OCI-M1 (cell line): ENCODE results near the gene ZIC2.

Experiments
- DNase-seq: peaks from one replicate; lab custom pipeline; 2025; lab: John Stamatoyannopoulos, UW

The ZIC2 gene

DNA sequence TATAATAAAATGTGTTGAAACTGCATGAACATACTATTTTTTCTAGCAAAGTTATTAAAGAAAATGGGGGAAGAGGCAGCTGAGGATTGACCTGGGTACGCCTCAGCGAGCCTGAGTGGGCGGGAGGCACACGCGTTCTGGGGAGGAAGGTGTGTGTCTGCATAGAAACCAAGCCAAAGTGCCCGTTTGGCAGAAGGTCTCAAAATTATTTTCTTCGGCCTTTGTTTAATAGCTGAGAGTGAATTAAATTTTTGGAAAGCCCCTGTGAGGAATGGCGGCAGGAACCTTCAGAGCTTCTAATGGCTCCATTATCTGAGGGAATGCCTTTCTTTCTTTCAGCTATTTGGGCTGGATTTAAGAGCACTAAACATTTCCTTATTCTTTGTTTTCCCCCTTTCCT is 5.2 kb downstream of the ZIC2 start:
- DNase-seq, result no peak

DNA sequence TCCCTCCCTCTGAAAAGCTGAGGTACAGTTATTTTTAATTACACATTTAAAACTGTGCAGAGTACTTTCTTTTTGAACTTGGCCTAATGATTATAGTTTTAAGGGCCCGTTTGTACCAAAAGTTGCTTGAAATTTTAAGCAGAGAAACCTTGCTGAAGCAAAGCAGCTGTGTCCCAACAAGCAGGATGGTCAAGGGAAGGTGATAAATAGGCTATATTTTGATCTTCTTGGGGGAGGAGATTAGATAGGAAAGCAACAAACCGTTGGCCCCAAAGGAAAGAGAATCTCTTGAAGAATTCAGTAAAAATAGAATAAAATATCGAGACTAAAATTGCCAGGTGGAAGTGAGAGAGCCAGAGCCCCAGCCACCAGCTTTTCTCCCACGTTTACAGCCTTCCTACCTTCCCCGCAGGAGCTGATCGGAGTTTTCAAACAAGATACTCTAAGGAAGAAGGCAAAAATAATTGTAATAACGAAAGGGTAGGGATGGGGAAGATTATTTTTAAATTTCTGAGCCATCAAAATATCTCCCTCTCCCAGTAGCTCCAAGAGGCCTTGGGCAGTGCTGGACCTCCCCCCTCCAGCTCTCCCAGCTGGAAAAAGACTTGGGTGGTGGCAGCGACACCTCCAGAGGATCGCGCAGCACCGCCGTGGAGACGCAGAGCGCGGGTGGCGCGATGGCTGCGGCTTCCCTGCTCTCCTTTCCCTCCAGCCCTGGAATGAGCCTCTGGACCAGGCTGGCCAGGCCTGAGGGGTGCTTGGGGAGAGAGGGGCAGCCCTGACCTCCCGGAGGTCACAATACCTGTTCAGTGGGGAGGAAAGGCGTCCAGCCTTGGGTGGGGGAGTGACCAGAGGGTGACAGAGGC is 5.8 kb downstream of the ZIC2 start:
- peak; percentile 15 for DNase-seq

DNA sequence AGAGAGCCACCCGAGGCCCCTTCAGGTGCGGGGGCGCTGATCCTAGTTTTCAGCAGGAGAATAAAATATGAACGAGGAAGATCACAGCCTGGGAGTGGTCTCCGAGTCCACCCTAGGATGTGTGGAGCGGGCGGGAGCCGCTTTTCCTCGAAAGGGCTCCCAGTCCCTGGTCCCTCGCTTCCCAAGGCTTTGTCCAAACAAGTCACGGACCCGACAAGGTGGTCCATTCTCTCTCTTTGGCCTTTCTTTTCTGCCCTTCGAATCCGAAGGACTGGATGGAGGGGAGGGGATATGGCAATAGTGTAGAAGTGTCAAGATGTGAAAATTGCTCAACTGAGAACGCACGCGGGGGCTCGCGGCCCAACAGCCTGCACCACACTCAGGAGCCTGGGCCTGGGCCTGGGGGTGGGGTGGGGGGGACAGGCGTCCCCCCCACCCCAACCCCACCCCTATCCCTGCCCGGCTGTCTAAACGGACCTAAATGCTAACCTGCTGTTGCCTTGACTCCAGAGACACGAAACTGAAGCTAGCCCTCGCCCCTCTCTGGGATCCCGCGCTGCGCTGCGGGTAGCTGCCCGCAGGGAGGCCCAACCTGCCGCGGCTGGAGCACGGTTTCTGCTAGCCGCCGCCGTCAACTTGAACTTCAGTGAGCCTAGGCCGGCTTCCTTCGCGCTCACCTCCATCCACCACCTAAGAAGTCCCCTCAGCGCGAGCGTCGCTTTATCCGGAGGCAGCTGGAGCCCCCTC is 7.1 kb downstream of the ZIC2 start:
- DNase-seq, result no peak

DNA sequence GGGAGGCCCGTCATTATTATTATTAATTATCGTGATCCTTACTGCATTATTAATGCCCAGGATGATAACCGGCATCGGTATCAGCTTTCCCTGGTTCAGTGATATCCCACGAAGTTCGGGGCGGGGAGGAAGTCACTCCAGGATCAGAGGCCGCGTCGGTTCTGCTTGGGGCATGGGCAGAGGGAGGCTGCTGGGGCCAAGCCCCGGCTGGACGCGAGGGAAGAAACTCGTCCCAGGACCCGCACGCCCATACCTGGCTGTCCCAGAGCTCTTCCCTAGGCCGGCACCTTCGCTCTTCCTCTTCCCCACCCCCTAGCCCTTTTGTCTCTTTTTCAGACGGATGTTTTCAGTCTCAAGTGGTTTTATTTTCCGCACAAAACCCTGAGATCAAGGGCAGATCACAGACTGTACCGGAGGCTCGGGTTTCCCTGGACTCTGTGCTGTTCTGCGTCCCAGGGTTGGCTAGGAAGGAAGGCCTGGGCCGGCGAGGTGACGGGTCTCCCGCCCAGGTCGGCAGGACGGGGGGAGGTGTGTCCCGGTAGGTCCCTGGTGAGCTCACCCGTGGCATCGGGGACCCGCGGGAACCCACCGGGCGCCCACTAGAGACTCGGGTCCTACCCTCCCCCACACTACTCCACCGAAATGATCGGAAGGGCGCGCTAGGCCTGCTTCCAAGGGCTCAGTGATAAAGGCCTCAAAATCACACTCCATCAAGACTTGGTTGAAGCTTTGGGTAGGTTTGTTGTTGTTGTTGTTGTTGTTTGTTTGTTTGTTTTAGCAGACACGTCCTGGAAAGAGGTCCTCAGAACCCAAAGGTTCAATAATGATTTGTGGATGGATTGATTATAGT is 7.9 kb downstream of the ZIC2 start:
- no peak for DNase-seq

DNA sequence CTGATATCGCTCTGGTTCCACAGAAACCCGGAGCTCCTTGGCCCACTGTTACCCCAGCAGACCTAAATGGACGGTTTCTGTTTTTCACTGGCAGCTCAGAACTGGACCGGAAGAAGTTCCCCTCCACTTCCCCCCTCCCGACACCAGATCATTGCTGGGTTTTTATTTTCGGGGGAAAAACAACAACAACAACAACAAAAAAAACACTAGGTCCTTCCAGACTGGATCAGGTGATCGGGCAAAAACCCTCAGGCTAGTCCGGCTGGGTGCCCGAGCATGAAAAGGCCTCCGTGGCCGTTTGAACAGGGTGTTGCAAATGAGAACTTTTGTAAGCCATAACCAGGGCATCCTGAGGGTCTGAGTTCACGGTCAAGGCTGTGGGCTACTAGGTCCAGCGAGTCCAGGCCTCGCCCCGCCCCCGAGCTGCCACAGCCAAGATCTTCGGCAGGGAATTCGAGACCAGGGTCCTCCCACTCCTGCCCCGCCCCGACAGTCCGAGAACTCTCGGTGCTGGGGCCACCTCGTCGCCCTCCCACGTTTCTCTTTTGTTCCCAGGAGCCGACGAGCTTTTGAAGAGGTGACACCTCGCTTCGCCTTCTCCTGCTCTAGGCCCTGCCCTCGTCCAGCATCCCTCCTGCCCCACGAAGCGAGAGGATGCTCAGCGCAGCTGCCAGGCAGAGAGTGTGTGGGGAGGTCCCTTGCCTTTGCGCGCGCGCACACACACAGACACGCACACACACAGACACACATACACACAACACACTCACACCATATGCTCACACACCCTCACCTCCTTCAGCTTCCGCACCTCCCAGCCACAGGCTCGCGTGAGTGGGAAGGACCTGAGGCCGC is 8.8 kb downstream of the ZIC2 start:
- DNase-seq, result no peak

DNA sequence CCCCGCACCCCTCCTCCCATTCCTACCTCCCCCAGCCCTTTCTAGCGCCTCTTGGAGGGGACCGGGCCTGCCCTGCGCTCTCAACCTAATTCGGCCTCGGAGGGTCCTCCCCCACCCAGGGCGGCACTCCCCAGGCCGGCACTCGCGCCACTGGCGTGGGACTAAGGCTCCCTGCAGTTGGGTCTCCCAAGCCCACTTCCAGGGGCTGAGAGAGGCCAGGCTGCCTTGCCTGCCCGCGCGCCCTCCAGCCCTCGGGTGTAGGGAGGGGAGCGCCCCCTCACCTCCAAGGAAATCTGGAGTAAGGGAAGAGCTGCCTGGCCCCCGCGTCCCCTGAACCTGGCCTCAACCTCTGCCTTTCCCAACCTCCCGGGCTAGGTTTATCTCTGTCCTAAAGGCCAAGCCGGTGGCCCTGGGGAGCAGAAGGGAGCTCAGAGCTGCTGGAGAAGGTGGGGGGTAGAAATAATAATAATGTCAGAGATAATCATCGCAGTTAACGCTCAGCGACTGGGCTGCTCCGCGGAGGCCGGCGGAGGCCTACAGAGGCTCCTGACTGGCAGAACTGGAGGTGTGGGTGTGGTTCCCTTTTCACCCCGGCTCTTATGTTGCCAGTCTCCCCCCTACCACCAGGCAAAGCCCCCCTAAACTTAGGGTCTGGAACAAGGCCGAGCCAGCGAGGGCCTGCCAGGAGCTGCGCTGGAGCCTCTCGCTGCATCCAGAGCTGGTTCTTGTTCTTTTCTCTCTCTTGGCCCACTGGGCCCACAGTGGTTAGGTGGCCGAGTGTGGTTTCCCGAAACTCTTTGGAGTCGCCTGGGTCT is 9.6 kb downstream of the ZIC2 start:
- DNase-seq, result no peak

DNA sequence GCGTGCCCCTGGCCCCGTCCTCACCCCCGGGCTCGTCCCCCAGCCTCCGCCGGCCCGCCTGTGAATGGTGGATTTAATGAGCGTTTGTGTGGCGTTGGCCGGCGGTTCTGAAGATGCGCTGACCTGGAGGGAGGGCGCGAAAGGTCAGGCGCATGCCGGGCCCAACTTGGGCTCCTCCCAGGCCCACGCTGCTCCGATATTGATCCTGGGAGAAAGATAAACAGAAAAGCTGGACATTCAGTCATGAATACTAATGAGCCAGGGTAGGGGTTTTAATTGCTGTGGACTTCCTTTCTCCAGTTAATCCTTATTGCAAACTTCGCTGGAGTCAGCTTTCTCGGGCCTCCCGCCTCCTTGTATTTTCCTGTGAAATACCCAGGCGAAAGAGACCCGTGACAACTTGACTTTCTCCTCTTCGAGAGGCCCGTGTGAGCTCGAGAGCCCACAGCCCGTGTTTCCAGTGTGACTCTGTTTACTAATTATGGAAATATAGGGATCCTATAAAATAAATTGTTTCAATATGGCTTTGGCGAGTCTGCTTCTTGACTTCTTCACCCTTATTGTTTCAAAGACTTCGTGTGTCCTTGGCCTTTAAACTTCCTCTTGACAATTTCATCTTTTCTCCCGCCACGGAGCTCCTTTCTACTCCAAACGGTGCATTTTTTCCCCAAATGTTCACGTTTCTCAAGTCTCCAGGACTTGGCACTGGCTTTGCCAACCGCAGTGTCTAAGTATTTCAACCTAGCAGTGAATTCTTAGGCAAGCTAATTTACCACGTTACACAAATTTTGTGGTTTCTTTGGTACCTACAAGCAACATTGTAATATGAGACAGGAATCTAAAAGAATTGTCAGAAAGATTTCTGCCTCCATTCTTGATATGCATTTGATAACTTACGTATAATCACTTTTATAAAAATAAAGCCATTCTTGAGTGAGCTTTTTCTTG is 10.5 kb downstream of the ZIC2 start:
- no peak for DNase-seq

DNA sequence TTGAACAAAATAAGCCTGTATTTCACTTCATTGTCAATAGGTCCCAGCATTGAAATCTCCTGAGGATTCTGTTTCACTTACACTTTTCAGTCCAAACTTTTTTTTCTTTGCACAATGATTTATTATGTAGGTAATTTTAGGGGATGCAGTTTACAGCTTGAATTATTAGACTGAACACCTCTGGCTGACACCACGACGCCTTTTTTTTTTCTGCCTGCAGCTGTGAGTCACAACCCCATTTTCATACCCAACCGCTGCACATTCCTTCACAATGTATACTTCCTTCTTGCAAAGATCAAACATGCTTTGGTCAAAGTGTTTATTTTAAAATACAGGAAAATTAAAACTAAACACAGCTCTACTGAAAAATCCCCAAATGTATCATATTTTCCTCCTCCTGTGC is 11.4 kb downstream of the ZIC2 start:
- no peak for DNase-seq

DNA sequence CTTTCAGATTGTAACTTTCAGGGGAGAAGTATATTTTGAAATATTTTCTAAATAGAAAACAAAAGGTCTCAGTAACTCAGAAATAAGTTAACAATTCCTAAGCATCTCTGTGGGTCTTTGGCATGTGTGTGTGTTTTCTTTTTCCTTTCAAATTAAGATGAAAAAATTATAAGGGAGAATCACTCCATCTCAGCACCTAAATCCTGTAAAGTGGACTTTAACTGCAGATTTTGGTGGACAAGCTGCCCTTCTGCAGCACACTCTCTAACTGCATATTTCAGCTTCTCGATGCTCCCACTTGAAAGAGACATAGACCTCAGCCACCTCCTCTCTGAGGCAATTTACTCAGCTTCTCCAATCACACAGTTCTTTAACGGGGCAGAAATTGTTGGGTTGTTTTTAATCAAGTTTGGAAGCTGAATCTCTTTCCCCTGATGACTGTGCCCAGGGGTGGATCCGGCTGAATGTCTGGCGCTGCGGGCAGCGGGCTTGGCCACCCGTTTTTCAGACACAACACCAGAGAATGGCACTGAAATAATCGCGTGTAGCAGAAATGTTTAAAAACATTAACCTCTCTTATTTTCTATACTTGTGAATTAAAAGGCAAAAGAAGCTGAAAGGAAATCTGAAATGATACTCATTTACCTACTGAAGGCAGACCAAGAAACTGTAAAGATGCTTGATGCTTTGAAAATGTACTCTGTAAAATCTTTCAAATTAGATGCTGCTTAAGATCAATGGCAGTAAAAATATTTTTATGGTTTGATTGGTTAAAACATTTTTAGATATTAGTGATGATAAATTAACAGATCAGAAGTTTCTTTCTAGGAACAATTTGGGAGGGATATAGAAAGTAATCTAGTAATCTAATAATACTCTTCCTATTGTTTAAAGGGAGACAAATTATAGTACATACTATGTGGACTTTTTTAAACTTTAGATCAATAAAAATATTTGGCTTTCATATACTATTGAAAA is 12.4 kb downstream of the ZIC2 start:
- no peak for DNase-seq

DNA sequence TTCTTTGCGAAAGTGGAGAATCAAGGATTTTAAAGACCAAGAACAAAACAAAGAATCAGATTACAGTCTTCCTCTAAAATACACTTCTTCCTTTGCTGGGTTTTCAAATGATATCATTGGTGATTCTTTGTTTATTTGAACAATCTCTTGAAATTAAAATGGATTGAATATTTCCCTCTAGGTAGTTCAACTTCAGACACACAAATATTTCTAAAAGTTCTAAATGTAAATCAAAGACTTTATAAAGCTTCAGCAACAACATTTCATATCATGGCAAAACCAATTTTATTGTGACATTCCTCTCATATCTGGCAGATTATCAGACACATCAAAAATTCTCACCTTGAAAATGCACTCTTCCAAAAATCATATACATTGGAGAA is 13.0 kb downstream of the ZIC2 start:
- DNase-seq, result no peak

DNA sequence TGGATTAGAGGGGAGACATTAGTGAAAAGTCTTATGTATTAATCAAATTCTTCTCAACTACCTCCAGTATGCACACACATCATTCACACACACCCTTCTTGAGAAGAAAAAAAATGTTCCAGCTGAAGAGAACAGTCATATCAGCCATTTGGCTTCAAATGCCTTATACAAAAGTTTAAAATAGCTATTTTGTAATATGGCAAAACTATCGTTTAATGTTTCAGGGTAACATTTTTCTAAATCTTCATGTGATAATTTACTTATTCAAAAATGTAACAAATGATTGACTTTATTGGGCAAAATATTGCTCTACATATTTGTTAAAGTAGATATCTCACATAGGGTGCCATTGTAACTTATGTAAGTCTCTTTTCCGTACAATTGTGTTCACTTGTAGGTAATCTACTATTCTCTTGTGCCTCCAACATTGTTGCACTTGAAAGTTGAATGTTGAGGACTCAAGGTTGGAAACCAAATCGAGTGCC is 13.6 kb downstream of the ZIC2 start:
- DNase-seq, result no peak

DNA sequence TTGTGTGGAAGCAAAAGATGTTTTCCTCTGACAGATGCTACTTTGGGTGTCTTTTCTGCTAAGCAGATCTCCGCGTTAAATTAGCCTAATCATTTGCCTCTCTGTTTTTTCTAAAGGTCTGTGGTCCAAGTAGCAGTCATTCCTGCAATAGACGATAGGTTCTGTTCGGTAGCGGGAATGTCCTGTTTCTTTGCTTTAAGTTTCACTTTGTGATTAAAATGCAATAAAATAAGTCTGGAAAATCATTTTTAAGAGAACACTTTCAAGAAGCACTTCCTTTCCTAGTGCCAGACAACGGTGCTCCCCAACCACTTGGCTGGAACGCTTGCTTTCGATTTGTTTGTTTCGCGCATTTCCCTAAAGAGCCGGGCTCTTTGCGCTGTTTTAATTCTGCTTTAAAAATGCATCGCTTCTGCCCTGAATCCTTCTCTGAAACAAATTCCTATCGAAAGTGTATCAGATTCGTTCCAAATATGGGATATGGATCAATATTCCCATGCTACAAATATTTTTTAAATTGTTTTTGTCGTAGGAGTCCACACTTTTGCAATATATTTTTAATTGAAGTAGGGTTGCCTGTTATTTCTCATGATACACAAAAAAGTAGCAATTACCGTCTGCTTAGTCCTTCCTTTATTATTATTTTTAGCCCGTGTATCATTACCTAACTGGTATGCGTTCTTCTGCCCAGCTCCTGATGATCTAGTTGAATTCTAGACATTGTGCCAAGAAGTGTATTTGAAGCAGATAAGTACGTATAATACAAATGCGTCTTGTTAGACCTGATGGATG is 14.2 kb downstream of the ZIC2 start:
- peak; percentile 31 for DNase-seq

DNA sequence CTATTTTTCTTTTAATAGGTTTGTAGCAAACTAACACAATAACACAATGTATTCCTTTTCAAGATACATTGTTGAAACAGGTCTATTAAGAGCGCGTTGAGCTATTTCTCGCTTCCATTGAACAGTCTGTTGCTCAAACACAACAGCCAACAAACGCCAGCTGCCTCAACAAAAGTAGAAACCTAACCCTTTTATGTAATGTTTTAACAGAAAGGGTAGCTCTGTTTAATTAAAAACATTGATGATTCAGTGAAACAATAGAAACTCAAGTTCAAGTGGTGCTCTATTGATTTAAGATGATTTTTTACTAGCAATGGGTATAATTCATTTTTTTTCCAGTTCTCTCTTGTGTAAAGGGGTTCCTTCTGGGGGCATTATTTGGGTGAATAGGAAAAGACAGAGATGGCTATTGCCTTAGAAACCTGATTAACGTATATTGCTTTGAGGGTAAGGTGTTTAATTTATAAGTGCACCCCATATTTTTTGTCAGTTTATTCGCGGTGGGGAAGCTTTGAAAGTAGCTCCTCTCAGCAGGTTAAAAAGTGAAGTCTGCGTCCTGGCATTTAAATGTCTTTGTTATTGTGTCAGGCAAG is 14.9 kb downstream of the ZIC2 start:
- no peak for DNase-seq

DNA sequence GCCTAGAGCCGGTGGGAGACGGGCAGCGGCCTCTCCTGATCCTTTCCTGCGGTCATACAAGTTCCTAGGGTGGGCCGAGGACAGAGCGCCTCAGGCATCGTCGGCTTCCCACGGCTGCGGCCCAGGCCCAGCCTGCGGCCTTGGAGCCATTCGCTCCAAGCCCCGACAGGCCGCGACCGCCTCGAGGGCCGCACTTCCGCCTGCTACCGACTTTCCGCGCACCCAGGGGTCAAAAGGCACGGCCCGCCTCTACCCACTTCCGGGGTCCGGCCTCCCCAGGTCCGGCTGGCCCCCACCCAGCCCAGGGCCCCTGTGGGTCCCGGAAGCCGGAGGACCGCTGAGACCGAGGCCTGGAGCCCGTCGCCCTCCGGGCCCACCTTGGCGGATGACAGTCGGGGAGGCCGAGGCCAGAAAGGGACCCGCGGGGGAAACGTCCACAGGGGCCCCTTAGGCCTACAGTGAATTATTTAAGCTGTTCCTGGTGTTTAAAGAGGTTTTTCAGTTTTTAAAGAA is 16.2 kb downstream of the ZIC2 start:
- no peak for DNase-seq

DNA sequence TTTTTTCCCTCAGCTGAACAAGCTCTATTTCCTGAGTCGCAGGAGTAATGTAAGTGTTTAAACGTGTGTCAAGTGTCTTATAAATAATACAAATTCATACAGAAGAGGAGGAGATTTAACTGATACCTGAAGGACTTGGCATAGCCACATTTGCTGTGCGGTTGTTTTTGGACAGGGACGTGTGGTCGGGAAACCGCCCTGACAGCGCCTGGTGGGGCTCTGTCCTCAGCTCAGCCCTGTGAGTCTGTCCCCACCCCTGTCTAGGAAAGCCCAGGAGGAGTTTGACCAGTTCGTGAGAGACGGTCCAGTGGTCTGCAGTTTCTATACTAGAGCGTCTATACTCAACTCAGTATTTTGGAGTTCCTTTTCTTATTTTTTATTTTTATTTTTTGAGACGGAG is 16.7 kb downstream of the ZIC2 start:
- DNase-seq, result no peak

DNA sequence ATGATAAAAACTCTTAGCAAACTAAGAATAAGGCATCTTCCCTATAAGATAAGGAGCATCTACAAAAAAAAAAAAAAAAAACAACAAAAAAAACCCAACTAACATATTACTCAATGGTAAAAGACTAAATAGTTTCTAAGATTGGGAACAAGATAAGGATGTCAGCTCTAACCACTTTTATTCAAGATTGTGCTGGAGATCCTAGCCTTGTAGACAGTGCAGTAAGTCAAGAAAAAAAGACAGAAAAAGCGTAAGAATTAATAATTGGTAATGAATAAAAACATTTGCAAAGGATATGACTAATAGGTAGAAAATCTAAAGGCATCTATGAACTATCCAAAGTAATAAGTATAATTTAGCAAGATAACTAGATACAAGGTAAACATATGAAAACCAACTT is 33.0 kb downstream of the ZIC2 start:
- no peak for DNase-seq
